WTC11 (cell line): Measurements from ENCODE around the gene NEK2.

Source experiments
- ATF3 ChIP-seq: sonication (generic); formaldehyde crosslinking; conservative IDR thresholded peaks from 2 replicates; pipeline ENCODE4 v1.8.1; 2022; ENCODE audit warnings: mild to moderate bottlenecking, missing genetic modification reagents
- CTCF ChIP-seq: fragments of 200-600 bp; IDR thresholded peaks from 2 replicates; pipeline ENCODE4 v1.8.0; 2022; ENCODE audit warnings: antibody characterized with exemption
- RELA ChIP-seq: sonication (generic); formaldehyde crosslinking; IDR thresholded peaks from 2 replicates; pipeline ENCODE4 v1.8.1; 2022; ENCODE audit warnings: missing genetic modification reagents, mild to moderate bottlenecking, borderline replicate concordance

GRCh38 chr1:211653293-211653692, 22.1 kb downstream of the NEK2 start:
- TF ChIP-seq ATF3 (CRISPR knock-in tag) (no peak), RELA (no peak), CTCF (no peak)
